ENCODE results near the gene NHSL1. TPM values are rescaled to one million over a fixed set of nuclear protein-coding genes. Genes with fewer than 3 reads are reported as not detected.

Gene NHSL1
- total RNA-seq, 3 donors from 2014 or later: 15.4 to 17.4 (median 16.5) TPM

- no peak overlapping the region for H3K4me3 ChIP-seq
- H3K36me3 ChIP-seq: no peaks in the 10 kb centered on the region
- peaks cover 0 to 4% of the 10 kb centered on the region in 2 donors for H3K4me1 ChIP-seq
- no peaks in the 10 kb centered on the region for H3K27me3 ChIP-seq
- no peaks in the 10 kb centered on the region for H3K9me3 ChIP-seq
- no peak for DNase-seq (ENCODE audit: low spot score in 2 of 2)
- H3K27ac ChIP-seq: peak overlapping the region in 1 of 2 donors; percentile 2
- TF ChIP-seq CTCF (IDR thresholded peaks at IDR 0.05) (no peak), POLR2A (IDR thresholded peaks at IDR 0.05) (no peak), POLR2AphosphoS5 (IDR thresholded peaks at IDR 0.05) (no peak)
- intact Hi-C loops (cut with DNase I; ENCODE audit: low total_unique reads): no loop called here
Observed at GRCh38 chr6:138491017-138491416, 8.3 kb downstream of the NHSL1 start.

- Histone ChIP-seq H3K9me3 (no peaks in the 10 kb centered on the region), H3K27me3 (no peaks in the 10 kb centered on the region), H3K4me1 (peaks cover 0 to 4% of the 10 kb centered on the region in 2 donors), H3K27ac (no peak overlapping the region), H3K4me3 (no peak overlapping the region), H3K36me3 (no peaks in the 10 kb centered on the region)
- intact Hi-C loops (cut with DNase I; ENCODE audit: low total_unique reads): no loop called here
- DNase-seq (ENCODE audit: low spot score in 2 of 2): no peak
- TF ChIP-seq POLR2A (IDR thresholded peaks at IDR 0.05) (no peak), POLR2AphosphoS5 (IDR thresholded peaks at IDR 0.05) (no peak), CTCF (IDR thresholded peaks at IDR 0.05) (no peak)
Observed at GRCh38 chr6:138489846-138490245, 9.4 kb downstream of the NHSL1 start.

DNA sequence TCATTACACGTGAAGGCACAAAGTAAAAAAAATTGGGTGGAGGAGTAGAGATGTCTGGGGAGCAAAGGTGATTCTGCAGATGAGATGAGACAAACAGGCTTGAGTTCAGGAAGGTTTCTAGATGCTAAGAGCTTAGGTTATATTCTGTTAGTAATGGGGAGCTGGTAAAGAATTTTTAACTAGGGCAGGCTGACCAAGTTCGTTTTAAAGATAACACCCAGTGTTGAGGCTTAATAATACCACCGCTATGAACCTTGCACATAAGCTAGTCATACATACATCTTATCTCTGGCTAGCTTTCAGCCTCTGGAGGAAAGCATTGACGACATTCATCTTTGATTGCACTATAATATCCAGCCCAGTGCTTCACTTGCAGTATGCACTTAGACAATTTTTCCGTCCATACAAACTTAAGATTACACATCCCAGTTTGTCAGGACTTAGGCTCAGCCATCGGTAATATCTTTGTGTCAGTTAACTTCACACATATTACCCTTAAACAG lies 12.1 kb downstream of the NHSL1 start:
- Histone ChIP-seq H3K9me3 (no peaks in the 10 kb centered on the region), H3K4me1 (no peaks in the 10 kb centered on the region), H3K27me3 (no peaks in the 10 kb centered on the region), H3K36me3 (no peaks in the 10 kb centered on the region), H3K4me3 (no peak overlapping the region), H3K27ac (peak overlapping the region in 1 of 2 donors; percentile 81)
- no peak for DNase-seq (ENCODE audit: low spot score in 2 of 2)
- intact Hi-C loops (cut with DNase I; ENCODE audit: low total_unique reads): no loop called here
- TF ChIP-seq POLR2A (IDR thresholded peaks at IDR 0.05) (no peak), POLR2AphosphoS5 (IDR thresholded peaks at IDR 0.05) (no peak), CTCF (IDR thresholded peaks at IDR 0.05) (no peak)

GRCh38 chr6:138486249-138487101 lies 12.8 kb downstream of the NHSL1 start:
- H3K9me3 ChIP-seq: no peaks in the 10 kb centered on the region
- intact Hi-C loops (cut with DNase I; ENCODE audit: low total_unique reads): no loop called here
- H3K4me1 ChIP-seq: no peaks in the 10 kb centered on the region
- TF ChIP-seq CTCF (IDR thresholded peaks at IDR 0.05) (no peak), POLR2A (IDR thresholded peaks at IDR 0.05) (no peak), POLR2AphosphoS5 (IDR thresholded peaks at IDR 0.05) (no peak)
- H3K36me3 ChIP-seq: no peaks in the 10 kb centered on the region
- H3K27me3 ChIP-seq: no peaks in the 10 kb centered on the region
- no peak overlapping the region for H3K4me3 ChIP-seq
- H3K27ac ChIP-seq: peak overlapping the region; percentile 72 to 81
- DNase-seq (ENCODE audit: low spot score in 2 of 2): no peak

DNA sequence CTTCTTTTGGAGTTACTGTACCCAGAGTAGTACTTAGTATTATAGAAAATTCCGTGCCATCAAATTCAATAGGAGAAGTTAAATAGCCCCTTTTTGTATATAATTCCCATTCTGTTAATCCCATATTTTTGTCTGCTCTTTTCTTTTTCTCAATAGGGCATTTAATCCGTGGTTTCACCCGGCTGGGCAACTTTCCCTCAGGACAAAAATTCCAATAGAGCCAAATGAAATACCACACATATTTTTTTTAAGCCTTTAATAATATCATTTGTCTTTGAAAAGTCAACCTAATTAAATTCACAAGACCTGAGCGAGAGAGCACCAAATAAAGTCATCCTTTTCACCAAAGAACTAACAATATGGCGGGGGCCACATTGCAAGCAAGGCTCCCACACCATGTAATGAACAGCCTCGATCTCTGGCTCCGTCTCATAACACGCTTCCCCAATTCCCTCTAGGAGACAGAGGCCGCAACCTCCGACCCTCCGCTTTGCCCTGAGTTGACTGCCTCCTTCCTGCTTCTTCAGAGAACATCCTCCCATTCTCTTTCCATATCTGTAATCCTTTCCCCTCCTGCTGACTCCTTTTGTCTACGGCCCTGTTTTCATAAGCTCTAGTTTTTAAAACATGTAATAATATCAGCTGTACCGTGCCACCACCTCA lies 13.6 kb downstream of the NHSL1 start:
- TF ChIP-seq POLR2A (IDR thresholded peaks at IDR 0.05) (no peak), POLR2AphosphoS5 (IDR thresholded peaks at IDR 0.05) (no peak), CTCF (IDR thresholded peaks at IDR 0.05) (no peak)
- DNase-seq (ENCODE audit: low spot score in 2 of 2): peak in 1 of 2 donors; percentile 54
- Histone ChIP-seq H3K4me1 (no peaks in the 10 kb centered on the region), H3K27me3 (no peaks in the 10 kb centered on the region), H3K9me3 (no peaks in the 10 kb centered on the region), H3K36me3 (no peaks in the 10 kb centered on the region), H3K4me3 (peak overlapping the region in 2 of 3 donors; percentile 36 to 59), H3K27ac (peak overlapping the region; percentile 72 to 81)
- intact Hi-C loops (cut with DNase I; ENCODE audit: low total_unique reads): no loop called here

Measured in breast epithelium (tissue), 4 donors.